Caco-2 (cell line): Measurements from ENCODE around the gene CCDC85C. TPM values are rescaled to one million over a fixed set of nuclear protein-coding genes. Genes with fewer than 3 reads are reported as not detected.

Experiments used
- BruUV-seq: library from RNA; stranded (reverse); fragments of 400-500 nt; replicated peaks from 2 replicates; lab custom pipeline; 2021; lab: Mats Ljungman, UMichigan
- CTCF ChIA-PET: fragments of 300-600 bp; sonication (Branson Sonifier 250); formaldehyde crosslinking; loops from one replicate; lab custom pipeline; 2022; ENCODE audit warnings: antibody characterized with exemption; lab: Charles Lee
- POLR2A ChIA-PET: fragments of 300-600 bp; sonication (Branson Sonifier 250); formaldehyde crosslinking; loops from one replicate; lab custom pipeline; 2022; ENCODE audit warnings: antibody characterized with exemption; lab: Charles Lee
- DNase-seq, 2 experiments: peaks; one replicate each; pipeline versions ENCODE4 v3.0.0 to v3.0.0-alpha.2; 2020 to 2022
- H3K27me3 ChIP-seq: replicated peaks from 2 replicates; pipeline ENCODE4 v1.6.0; 2011; ENCODE audit warnings: low read length; ENCODE audit not compliant: control insufficient read depth, insufficient read depth
- H3K36me3 ChIP-seq: 2 replicates; pipeline ENCODE4 v1.5.1; 2011; ENCODE audit warnings: low read length; ENCODE audit not compliant: control insufficient read depth, insufficient read depth
- H3K4me1 ChIP-seq: fragments of 250-450 bp; sonication (Bioruptor Pico); 2 replicates; pipeline ENCODE4 v1.5.1; 2020; ENCODE audit warnings: mild to moderate bottlenecking
- H3K4me3 ChIP-seq: 2 replicates; pipeline ENCODE4 v1.5.1; 2011; ENCODE audit warnings: low read depth, mild to moderate bottlenecking, control low read depth, low read length
- H3K9me3 ChIP-seq: fragments of 250-450 bp; sonication (Bioruptor Pico); 2 replicates; pipeline ENCODE4 v1.5.1; 2020; ENCODE audit warnings: mild to moderate bottlenecking, moderate library complexity
- H3K27ac Mint-ChIP-seq: one replicate; pipeline ENCODE4 v1.8.0; 2022; ENCODE audit warnings: mixed read lengths; ENCODE audit not compliant: unreplicated experiment
- H3K27me3 Mint-ChIP-seq: one replicate; pipeline ENCODE4 v1.8.0; 2022; ENCODE audit warnings: mixed read lengths; ENCODE audit not compliant: insufficient read depth, unreplicated experiment
- H3K36me3 Mint-ChIP-seq: one replicate; pipeline ENCODE4 v1.8.0; 2022; ENCODE audit warnings: mild to moderate bottlenecking, mixed read lengths; ENCODE audit not compliant: insufficient read depth, unreplicated experiment
- H3K4me1 Mint-ChIP-seq: one replicate; pipeline ENCODE4 v1.8.0; 2022; ENCODE audit warnings: low read depth, mixed read lengths; ENCODE audit not compliant: unreplicated experiment
- H3K4me3 Mint-ChIP-seq: one replicate; pipeline ENCODE4 v1.8.0; 2022; ENCODE audit warnings: mild to moderate bottlenecking, moderate library complexity, mixed read lengths; ENCODE audit not compliant: unreplicated experiment
- H3K9me3 Mint-ChIP-seq: one replicate; pipeline ENCODE4 v1.8.0; 2022; ENCODE audit warnings: mixed read lengths; ENCODE audit not compliant: unreplicated experiment
- intact Hi-C: fragments of 100-400 bp; cut with micrococcal nuclease; formaldehyde crosslinking; loops from one replicate; pipeline ENCODE4 v1.10.0; 2022; ENCODE audit not compliant: unreplicated experiment
- total RNA-seq: library from RNA; stranded (reverse); gene quantifications from 2 replicates; pipeline ENCODE4 v1.2.3, GENCODE V29; 2022
- TF ChIP-seq, protein P1 (sequence below), 2 experiments: fragments of 200-600 bp in 1 of 2; IDR thresholded peaks; 1 replicate in 1 of 2; 2 replicates in 1 of 2; pipeline versions ENCODE4 v1.5.1 to v1.8.0; 2011 to 2022; ENCODE audit warnings: antibody characterized with exemption in 1 of 2, control low read depth in 1 of 2, inconsistent platforms in 1 of 2, low read depth in 1 of 2, low read length in 1 of 2, mild to moderate bottlenecking in 1 of 2, moderate library complexity in 1 of 2; ENCODE audit not compliant: insufficient read depth in 1 of 2, severe bottlenecking in 1 of 2, unreplicated experiment in 1 of 2

Gene CCDC85C
- total RNA-seq, 1 experiment from 2014 or later, result 76.2 TPM

DNA sequence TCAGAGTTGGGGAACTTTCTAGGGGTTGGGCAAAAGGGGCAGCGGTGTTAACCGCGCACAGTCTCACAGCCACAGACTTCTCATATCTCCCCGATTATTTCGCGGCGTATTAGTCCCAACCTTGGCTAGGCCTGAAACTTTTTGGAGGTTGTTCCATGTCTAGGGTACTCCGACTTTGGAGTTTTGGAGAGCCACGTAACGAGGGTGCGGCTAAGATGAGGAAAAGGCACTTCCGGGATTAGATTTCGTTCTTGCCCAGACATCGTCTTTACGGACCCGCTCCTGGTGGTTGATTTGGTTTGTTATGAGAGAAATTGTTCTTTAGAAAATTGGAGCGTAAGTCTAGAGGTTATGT lies 122.3 kb downstream of the CCDC85C start:
- TF ChIP-seq, protein P1, sequence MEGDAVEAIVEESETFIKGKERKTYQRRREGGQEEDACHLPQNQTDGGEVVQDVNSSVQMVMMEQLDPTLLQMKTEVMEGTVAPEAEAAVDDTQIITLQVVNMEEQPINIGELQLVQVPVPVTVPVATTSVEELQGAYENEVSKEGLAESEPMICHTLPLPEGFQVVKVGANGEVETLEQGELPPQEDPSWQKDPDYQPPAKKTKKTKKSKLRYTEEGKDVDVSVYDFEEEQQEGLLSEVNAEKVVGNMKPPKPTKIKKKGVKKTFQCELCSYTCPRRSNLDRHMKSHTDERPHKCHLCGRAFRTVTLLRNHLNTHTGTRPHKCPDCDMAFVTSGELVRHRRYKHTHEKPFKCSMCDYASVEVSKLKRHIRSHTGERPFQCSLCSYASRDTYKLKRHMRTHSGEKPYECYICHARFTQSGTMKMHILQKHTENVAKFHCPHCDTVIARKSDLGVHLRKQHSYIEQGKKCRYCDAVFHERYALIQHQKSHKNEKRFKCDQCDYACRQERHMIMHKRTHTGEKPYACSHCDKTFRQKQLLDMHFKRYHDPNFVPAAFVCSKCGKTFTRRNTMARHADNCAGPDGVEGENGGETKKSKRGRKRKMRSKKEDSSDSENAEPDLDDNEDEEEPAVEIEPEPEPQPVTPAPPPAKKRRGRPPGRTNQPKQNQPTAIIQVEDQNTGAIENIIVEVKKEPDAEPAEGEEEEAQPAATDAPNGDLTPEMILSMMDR (IDR thresholded peaks at IDR 0.05; ENCODE audit: insufficient read depth in 1 of 2, low read depth in 1 of 2, low read length in 1 of 2, severe bottlenecking in 1 of 2, unreplicated experiment in 1 of 2), result no peak
- Mint-ChIP-seq H3K27me3 (no peaks in the 10 kb centered on the region), H3K27ac (peak overlapping the region; percentile 100), H3K9me3 (no peaks in the 10 kb centered on the region), H3K36me3 (peaks cover 22% of the 10 kb centered on the region), H3K4me3 (peak overlapping the region; percentile 95), H3K4me1 (peaks cover 38% of the 10 kb centered on the region)
- POLR2A ChIA-PET, result interaction anchor here (0.5 to 1.2 kb wide), 6 partner anchors 10 to 1065 kb away, joined by 4 to 18 read pairs (median 6); partner anchors contain the start of gene CCDC85C
- Histone ChIP-seq H3K9me3 (no peaks in the 10 kb centered on the region), H3K4me3 (peak overlapping the region; percentile 87), H3K4me1 (peaks cover 11% of the 10 kb centered on the region), H3K36me3 (no peaks in the 10 kb centered on the region), H3K27me3 (no peaks in the 10 kb centered on the region)
- peak in 1 of 2 experiments; percentile 32 for DNase-seq
- BruUV-seq, result no TSS peak
- intact Hi-C loops, result loop anchor here (2.0 kb wide), 1 partner anchor 59 kb away; no protein-coding TSS in a partner anchor
- CTCF ChIA-PET, result interaction anchor here (1.2 to 1.3 kb wide), 2 partner anchors 21 to 93 kb away, joined by 3 to 6 read pairs; no protein-coding TSS in a partner anchor

DNA sequence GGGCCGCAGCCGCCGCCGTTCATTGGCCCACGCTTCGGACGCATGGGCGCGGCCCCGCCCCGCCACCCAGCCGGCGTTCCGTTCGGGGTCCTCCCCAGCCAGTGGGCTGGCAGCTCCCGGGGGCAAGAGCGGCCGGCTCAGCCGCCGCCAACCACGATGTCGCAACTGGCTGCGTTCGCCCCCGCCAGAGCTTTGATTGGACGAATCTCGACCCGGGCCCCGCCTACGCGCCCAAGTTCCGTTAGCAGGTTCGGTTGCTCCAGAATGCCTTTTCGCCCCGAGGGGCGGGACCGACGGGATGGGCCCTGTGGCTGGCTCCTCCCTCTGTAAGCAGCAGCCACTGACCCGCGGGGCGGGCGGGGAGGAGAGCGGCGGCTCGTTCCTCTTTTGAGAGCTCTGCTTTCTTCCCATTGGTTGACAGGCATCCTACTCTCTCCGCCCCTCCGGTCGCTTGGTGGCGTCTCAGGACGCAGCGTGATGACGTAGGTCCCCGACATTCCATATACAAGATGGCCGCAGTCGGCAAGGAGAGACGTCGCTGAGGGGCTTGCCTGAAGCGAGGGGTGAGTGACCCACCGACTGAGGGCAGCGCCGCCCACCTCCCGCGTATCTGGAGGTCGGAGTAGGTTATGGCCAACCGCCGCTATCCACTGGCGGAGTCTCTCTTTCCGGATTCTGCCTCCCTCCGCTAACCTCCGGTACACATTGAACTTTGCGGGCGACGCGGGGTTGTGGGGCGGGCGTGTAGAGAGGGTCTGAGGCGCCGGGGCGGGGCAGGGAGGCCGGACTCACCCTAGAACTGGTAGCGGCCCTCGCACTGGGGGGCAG lies 122.9 kb downstream of the CCDC85C start, which contains the start of gene CCNK:
Gene CCNK (plus strand): TSS at position 493 of the 828 bp plus-strand sequence. CDS start 11,269 bp downstream, outside the sequence.
- peaks cover 22% of the 10 kb centered on the region for H3K36me3 Mint-ChIP-seq
- no TSS peak for BruUV-seq
- H3K9me3 Mint-ChIP-seq, result no peaks in the 10 kb centered on the region
- H3K9me3 ChIP-seq, result no peaks in the 10 kb centered on the region
- H3K27me3 ChIP-seq, result no peaks in the 10 kb centered on the region
- H3K4me3 ChIP-seq, result peak within 1 kb of the TSS; percentile 92
- ChIA-PET POLR2A (interaction anchor here (0.5 to 1.2 kb wide), 21 partner anchors 9 to 1221 kb away, joined by 3 to 18 read pairs (median 5); partner anchors contain the start of genes CCDC85C and CYP46A1), CTCF (interaction anchor here (0.6 to 1.3 kb wide), 3 partner anchors 20 to 141 kb away, joined by 3 to 6 read pairs (median 3); no protein-coding TSS in a partner anchor)
- peak; percentile 100 for DNase-seq
- H3K4me1 ChIP-seq, result peaks cover 13% of the 10 kb centered on the region; the same call in 1 of the 2 replicates
- H3K4me1 Mint-ChIP-seq, result peaks cover 32% of the 10 kb centered on the region
- peak within 1 kb of the TSS; percentile 100 for H3K27ac Mint-ChIP-seq
- no peaks in the 10 kb centered on the region for H3K27me3 Mint-ChIP-seq
- intact Hi-C loops, result loop anchor here (2.0 kb wide), 1 partner anchor 58 kb away; no protein-coding TSS in a partner anchor
- no peaks in the 10 kb centered on the region for H3K36me3 ChIP-seq
- TF ChIP-seq, protein P1 (IDR thresholded peaks at IDR 0.05; ENCODE audit: insufficient read depth in 1 of 2, low read depth in 1 of 2, low read length in 1 of 2, severe bottlenecking in 1 of 2, unreplicated experiment in 1 of 2), result no peak
- peak within 1 kb of the TSS; percentile 95 for H3K4me3 Mint-ChIP-seq
